Activated gamma-delta T cell treated with anti-CD3 and anti-CD28 coated beads, Interleukin-2, amount 50 U/mL, for 16 hours (primary cell): ENCODE results near the gene PNPLA1.

Experiments
- DNase-seq: peaks from one replicate; pipeline ENCODE4 v3.0.0-alpha.2; 2020; ENCODE audit warnings: low read depth

The PNPLA1 gene

GRCh38 chr6:36246506-36247268, 23.2 kb upstream of the PNPLA1 start:
- no peak for DNase-seq

DNA sequence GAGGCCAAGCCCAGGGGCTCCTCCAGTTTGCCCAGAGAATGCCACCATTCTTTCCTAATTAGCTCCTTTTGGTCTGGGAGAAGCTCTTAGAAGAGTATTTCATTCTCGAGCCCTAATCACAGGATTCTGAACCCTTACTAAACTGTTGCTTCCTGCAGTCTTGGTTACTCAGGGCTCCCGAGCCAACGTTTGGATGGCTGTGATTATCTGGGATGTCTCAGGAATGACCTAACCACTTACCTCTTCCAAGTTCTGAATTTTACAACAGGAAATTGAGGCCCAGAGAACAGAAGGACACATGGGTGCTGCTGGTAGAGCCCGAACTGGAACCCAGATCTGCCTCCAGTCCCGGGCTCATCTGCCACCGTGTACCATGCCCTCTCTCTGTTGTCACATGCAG, 22.2 kb upstream of the PNPLA1 start:
- no peak for DNase-seq

GRCh38 chr6:36248980-36249379, 20.9 kb upstream of the PNPLA1 start:
- no peak for DNase-seq

DNA sequence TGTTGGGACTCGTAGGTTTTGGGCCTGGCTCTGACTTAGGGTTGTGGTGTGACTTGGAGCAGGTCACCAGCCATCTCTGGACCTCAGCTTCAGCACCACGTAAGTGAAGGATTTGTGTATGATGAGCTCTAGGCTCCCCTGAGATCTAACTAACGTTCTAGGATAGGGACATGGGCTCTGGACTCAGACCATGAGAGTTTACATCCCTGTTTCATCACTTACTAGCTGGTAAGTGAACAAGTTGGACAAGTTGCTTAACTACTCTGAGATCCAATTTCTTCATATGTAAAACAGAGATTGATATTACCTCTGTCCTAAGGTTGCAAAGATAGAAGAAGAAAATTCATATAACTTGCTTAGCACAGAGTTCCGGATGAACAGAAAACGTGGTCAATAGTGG, 20.3 kb upstream of the PNPLA1 start:
- DNase-seq, result no peak

GRCh38 chr6:36252005-36252404, 17.9 kb upstream of the PNPLA1 start:
- no peak for DNase-seq

- DNase-seq, result no peak
These were observed 6.4 kb upstream of the PNPLA1 start for GRCh38 chr6:36263390-36264000.

DNA sequence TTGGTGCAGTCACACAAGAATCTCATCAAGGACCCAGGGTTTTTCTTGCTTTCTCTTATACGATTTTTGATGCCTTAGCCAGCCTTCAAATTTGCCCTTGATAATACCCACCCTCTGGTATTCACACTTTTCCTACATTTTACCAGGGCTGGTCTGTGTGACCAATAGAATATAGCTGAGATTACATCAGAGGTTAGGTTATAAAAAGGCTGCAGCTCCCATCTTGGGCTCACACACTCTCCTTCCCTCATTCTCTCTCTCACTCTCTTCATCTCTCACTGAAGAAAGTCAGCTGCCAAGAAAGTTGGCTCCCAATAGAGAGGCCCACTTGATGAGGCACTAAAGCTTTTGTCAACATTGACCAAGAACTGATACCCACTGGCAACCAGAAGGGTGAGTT, 4.1 kb upstream of the PNPLA1 start:
- DNase-seq, result no peak

- no peak for DNase-seq
These were observed 2.8 kb upstream of the PNPLA1 start for GRCh38 chr6:36266913-36267644.

- DNase-seq, result no peak
These were observed 2.0 kb upstream of the PNPLA1 start for GRCh38 chr6:36267731-36268477.

DNA sequence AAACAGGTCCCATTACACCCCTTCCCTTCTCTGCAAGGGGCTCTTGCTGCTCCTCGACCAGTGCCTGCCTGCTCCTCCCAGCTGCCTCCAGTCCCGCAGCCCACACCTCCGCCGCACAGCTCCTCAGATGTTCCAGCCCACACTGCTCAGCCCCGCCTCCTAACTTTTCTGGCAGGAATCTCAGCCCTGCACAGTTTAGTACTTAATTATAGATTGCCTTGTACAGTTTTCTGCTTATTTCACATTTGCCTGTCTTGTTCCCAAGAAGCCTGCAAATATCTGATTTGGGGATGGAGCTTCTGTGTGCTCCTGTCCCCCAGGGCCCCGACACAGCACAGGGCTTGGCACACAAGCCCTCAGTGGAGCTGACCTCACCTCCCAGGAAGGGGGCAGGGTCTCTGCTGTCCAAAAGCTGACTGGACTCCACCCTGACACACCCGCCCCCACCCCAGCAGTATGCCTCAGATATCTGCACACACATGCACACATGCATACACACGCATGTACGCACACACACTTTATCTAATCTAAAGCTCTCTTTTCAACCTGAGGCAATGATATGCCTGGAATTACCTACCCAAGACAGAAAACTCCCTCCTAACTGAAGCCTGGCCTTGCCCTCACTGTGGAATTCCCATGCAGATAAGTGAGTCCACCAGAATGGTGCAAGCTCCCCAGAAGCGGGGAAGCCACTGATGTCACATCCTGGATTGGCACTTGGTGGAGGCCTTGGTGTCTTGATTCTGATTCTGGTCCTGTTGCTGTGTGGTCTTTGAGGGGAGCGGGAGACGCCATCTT, 1.2 kb upstream of the PNPLA1 start:
- no peak for DNase-seq

DNA sequence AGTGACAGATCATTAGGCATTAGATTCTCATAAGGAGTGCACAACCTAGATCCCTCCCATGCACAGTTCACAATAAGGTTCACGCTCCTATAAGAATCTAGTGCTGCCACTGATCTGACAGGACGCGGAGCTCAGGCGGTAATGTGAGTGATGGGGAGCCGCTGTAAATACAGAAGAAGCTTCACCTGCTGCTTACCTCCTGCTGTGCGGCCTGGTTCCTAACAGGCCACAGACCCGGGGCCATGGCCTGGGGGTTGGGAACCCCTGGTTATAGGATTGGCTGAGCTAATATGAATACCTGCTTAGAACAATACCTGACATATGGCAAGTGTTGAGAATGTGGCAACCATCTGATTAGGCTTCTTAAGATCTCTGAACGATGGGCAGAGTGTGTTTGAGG, 2.4 kb downstream of the PNPLA1 start:
- DNase-seq, result no peak

GRCh38 chr6:36273067-36273466, 3.2 kb downstream of the PNPLA1 start:
- DNase-seq, result no peak

- DNase-seq, result no peak
These were observed 4.1 kb downstream of the PNPLA1 start for GRCh38 chr6:36273802-36274514.

DNA sequence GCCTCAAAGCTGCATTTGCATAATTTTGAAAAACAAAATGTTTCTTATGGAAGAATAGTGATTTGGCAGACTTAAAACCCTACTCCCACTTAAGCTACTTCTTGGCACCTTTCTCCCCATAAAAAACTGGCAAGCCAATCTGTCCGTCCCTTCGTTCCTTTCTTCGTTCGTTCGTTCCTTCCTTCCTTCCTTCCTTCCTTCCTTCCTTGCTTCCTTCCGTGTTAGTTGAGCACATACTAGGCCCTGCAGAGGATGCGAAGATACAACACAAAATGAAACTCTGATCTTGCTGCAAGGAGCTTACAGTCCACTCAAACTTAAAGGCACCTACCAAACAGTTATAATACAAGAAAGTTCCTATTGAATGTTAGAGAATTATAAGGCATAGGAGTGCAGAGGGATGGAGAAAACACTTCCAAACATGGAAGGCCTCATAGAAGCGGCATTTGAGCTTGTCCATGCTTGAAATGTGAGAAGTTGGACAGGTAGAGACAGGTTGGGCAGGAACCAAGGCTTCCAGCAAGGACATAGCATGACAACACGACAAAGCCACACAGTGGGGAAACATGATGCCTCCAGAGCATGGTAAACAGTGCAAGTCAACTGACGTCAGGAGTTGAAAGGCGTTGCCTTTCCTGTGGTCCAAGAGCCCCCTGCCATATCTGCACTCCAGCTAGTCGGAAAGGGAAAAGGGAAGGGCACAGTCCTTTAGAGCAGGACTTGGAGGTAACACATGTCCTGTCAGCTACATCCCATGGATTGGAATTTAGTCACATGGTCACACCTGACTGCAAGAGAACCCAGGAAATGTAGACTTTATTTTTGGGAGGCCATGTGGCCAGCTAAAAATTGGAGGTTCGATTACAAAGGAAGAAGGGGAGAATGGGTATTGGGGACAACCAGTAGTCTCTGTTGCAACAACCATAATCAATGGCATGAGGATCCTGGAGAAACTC, 7.0 kb downstream of the PNPLA1 start:
- DNase-seq, result no peak

DNA sequence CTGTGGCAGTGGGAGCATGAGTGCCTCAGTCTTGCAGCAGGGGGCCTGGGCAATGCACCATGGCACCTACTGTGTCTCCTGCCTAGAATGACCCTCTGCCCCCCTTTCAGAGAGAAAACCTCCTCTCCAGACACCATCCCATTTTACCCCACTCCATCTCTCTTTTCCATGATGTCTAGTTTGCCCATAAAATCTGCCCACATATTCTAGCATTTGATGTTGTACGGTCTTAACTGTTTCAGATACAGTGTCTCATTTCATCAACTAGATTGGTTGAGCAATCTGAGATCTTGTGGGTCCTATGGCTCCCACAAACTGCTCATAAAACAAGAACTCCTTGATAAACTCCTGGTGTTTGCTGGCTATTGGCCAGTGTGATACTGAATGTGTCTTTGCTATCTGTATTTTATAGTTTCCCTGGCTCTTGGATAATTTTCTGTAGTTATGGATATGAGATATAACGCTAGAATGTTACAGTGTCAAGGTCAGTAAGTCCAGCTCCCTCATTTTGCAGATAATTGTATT, 8.1 kb downstream of the PNPLA1 start:
- no peak for DNase-seq

GRCh38 chr6:36280467-36280866, 10.6 kb downstream of the PNPLA1 start:
- no peak for DNase-seq

DNA sequence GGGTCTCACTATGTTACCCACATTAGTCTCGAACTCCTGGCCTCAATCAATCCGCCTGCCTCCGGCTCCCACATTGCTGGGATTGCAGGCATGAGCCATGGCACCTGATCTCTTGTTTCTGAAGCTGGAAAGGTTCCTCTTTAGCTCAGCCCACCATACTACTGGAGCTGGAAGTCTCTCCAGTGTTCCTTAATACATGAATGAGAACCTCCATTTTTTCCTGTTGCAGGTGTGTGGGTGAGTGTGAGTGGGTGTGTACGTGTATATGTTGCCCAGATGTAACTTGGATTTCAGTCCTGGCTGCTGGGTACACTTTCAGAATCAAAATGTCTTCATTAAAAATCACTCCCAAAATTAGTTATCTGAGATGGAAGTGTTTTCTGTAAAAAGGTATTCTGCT, 11.1 kb downstream of the PNPLA1 start:
- no peak for DNase-seq

- no peak for DNase-seq
These were observed 13.7 kb downstream of the PNPLA1 start for GRCh38 chr6:36283608-36284007.

- no peak for DNase-seq
These were observed 14.5 kb downstream of the PNPLA1 start for GRCh38 chr6:36284359-36284758.
